HEK293 (cell line): ENCODE results near the gene ATP6V0C.
A peak's percentile ranks its signal among the peaks of the same experiment; 100 is the strongest.

ENCODE experiments used
- CTCF ChIA-PET: fragments of 350-600 bp; formaldehyde crosslinking; extraction: SDS; loops from one replicate; lab custom pipeline; 2021; ENCODE audit warnings: antibody characterized with exemption; lab: Yijun Ruan, JAX
- POLR2A ChIA-PET: fragments of 300-600 bp; formaldehyde crosslinking; extraction: SDS; loops from one replicate; lab custom pipeline; 2020; ENCODE audit warnings: antibody characterized with exemption, inconsistent platforms; lab: Yijun Ruan, JAX
- H3K27ac ChIP-seq: fragments of 200-500 bp; sonication (Bioruptor generic); 2 replicates; pipeline ENCODE4 v1.5.1; 2014; ENCODE audit warnings: low read depth, low read length, control low read depth, inconsistent platforms; ENCODE audit errors: extremely low read depth
- H3K36me3 ChIP-seq, 2 experiments: fragments of 200-500 bp in 1 of 2; sonication (Bioruptor generic) in 1 of 2; 1 replicate in 1 of 2; 2 replicates in 1 of 2; pipeline ENCODE4 v1.5.1; 2014 to 2017; ENCODE audit warnings: inconsistent platforms in 2 of 2, low read length in 2 of 2; ENCODE audit not compliant: control insufficient read depth in 2 of 2, insufficient read depth in 1 of 2
- H3K4me1 ChIP-seq: fragments of 200-500 bp; sonication (Bioruptor generic); 2 replicates; pipeline ENCODE4 v1.5.1; 2014; ENCODE audit warnings: mild to moderate bottlenecking, low read length, inconsistent platforms; ENCODE audit not compliant: control insufficient read depth, insufficient read depth
- H3K4me3 ChIP-seq: 2 replicates; pipeline ENCODE4 v1.5.1; 2011; ENCODE audit warnings: low read depth, mild to moderate bottlenecking, control low read depth, low read length, moderate library complexity
- H3K9me3 ChIP-seq: fragments of 200-500 bp; sonication (Bioruptor generic); 2 replicates; pipeline ENCODE4 v1.5.1; 2014; ENCODE audit warnings: low read depth, low read length, inconsistent platforms; ENCODE audit not compliant: control insufficient read depth, insufficient read depth
- AEBP2 ChIP-seq: fragments of 450-650 bp; formaldehyde crosslinking; IDR thresholded peaks from 2 replicates; pipeline ENCODE4 v1.5.1; 2016; ENCODE audit warnings: missing biosample characterization, missing genetic modification characterization, borderline replicate concordance
- CTCF ChIP-seq: fragments of 450-650 bp; formaldehyde crosslinking; IDR thresholded peaks from 2 replicates; pipeline ENCODE4 v1.5.1; 2016; ENCODE audit warnings: missing biosample characterization, missing genetic modification characterization
- HIC1 ChIP-seq: fragments of 450-650 bp; formaldehyde crosslinking; IDR thresholded peaks from 2 replicates; pipeline ENCODE4 v1.5.1; 2016; ENCODE audit warnings: missing biosample characterization, missing genetic modification characterization
- REPIN1 ChIP-seq: fragments of 450-650 bp; formaldehyde crosslinking; IDR thresholded peaks from 2 replicates; pipeline ENCODE4 v1.5.1; 2017; ENCODE audit warnings: missing biosample characterization, missing genetic modification characterization, low read depth
- SCRT1 ChIP-seq: fragments of 450-650 bp; formaldehyde crosslinking; IDR thresholded peaks from 2 replicates; pipeline ENCODE4 v1.5.1; 2016; ENCODE audit warnings: missing biosample characterization, missing genetic modification characterization, borderline replicate concordance
- WT1 ChIP-seq: fragments of 450-650 bp; formaldehyde crosslinking; IDR thresholded peaks from 2 replicates; pipeline ENCODE4 v1.5.1; 2016; ENCODE audit warnings: missing biosample characterization, missing genetic modification characterization
- ZBTB49 ChIP-seq: fragments of 450-650 bp; formaldehyde crosslinking; IDR thresholded peaks from 2 replicates; pipeline ENCODE4 v1.5.1; 2016; ENCODE audit warnings: missing biosample characterization, missing genetic modification characterization, low read depth
- ZFHX2 ChIP-seq: fragments of 450-650 bp; formaldehyde crosslinking; conservative IDR thresholded peaks from 2 replicates; pipeline ENCODE4 v1.5.1; 2016; ENCODE audit warnings: missing biosample characterization, missing genetic modification characterization
- ZFP41 ChIP-seq: fragments of 450-650 bp; formaldehyde crosslinking; IDR thresholded peaks from 2 replicates; pipeline ENCODE4 v1.5.1; 2016; ENCODE audit warnings: missing biosample characterization, missing genetic modification characterization, borderline replicate concordance
- ZNF174 ChIP-seq: fragments of 450-650 bp; formaldehyde crosslinking; IDR thresholded peaks from 2 replicates; pipeline ENCODE4 v1.5.0; 2017; ENCODE audit warnings: missing biosample characterization, mild to moderate bottlenecking, missing genetic modification characterization
- ZNF184 ChIP-seq: fragments of 450-650 bp; IDR thresholded peaks from 2 replicates; pipeline ENCODE4 v1.5.1; 2018; ENCODE audit warnings: missing biosample characterization, mild to moderate bottlenecking, missing genetic modification characterization
- ZNF221 ChIP-seq: fragments of 450-650 bp; formaldehyde crosslinking; IDR thresholded peaks from 2 replicates; pipeline ENCODE4 v1.5.1; 2017; ENCODE audit warnings: missing biosample characterization, missing genetic modification characterization, borderline replicate concordance
- ZNF280C ChIP-seq: fragments of 450-650 bp; formaldehyde crosslinking; IDR thresholded peaks from 2 replicates; pipeline ENCODE4 v1.5.1; 2016; ENCODE audit warnings: missing biosample characterization, missing genetic modification characterization
- ZNF426 ChIP-seq: fragments of 450-650 bp; formaldehyde crosslinking; IDR thresholded peaks from 2 replicates; pipeline ENCODE4 v1.5.1; 2017; ENCODE audit warnings: missing biosample characterization, missing genetic modification characterization, mild to moderate bottlenecking, inconsistent platforms, moderate library complexity
- ZNF433 ChIP-seq: fragments of 450-650 bp; formaldehyde crosslinking; IDR thresholded peaks from 2 replicates; pipeline ENCODE4 v1.5.1; 2016; ENCODE audit warnings: missing biosample characterization, missing genetic modification characterization, low read depth
- ZNF529 ChIP-seq: fragments of 450-650 bp; formaldehyde crosslinking; IDR thresholded peaks from 2 replicates; pipeline ENCODE4 v1.5.1; 2017; ENCODE audit warnings: missing genetic modification characterization, missing biosample characterization; ENCODE audit not compliant: insufficient replicate concordance
- ZNF544 ChIP-seq: fragments of 450-650 bp; formaldehyde crosslinking; IDR thresholded peaks from 2 replicates; pipeline ENCODE4 v1.5.0; 2017; ENCODE audit warnings: missing biosample characterization, missing genetic modification characterization
- ZNF585B ChIP-seq: fragments of 450-650 bp; formaldehyde crosslinking; IDR thresholded peaks from 2 replicates; pipeline ENCODE4 v1.5.1; 2016; ENCODE audit warnings: missing biosample characterization, missing genetic modification characterization
- ZNF600 ChIP-seq: fragments of 450-650 bp; formaldehyde crosslinking; IDR thresholded peaks from 2 replicates; pipeline ENCODE4 v1.5.1; 2016; ENCODE audit warnings: missing biosample characterization, missing genetic modification characterization

ATP6V0C gene

GRCh38 chr16:2511996-2512734, 1.6 kb upstream of the ATP6V0C start:
- no peak for TF ChIP-seq ZFHX2 (tag by site-specific recombination)
- no peak for TF ChIP-seq WT1
- no peak for TF ChIP-seq ZNF426
- no peak for TF ChIP-seq ZNF221 (tag by site-specific recombination)
- no peak for TF ChIP-seq AEBP2 (tag by site-specific recombination)
- TF ChIP-seq ZNF433 (tag by site-specific recombination), result no peak
- no peak for TF ChIP-seq ZFP41 (tag by site-specific recombination)
- TF ChIP-seq ZNF184 (tag by site-specific recombination), result no peak
- TF ChIP-seq ZNF600 (tag by site-specific recombination), result peak; percentile 89
- Histone ChIP-seq H3K4me1 (no peaks in the 10 kb centered on the region; the same call in 1 of the 2 replicates), H3K36me3 (peaks cover 0 to 11% of the 10 kb centered on the region in 2 experiments; a peak in 1 of 3 replicates), H3K9me3 (no peaks in the 10 kb centered on the region), H3K27ac (no peak overlapping the region), H3K4me3 (no peak overlapping the region)
- ChIA-PET POLR2A (no interaction called here), CTCF (interaction anchor here (0.8 to 5.6 kb wide), 3 partner anchors 11 to 38 kb away, joined by 4 to 27 read pairs (median 4); no protein-coding TSS in a partner anchor)

- ChIA-PET POLR2A (interaction anchor here (0.8 to 1.7 kb wide), 2 partner anchors 11 to 263 kb away, joined by 4 to 5 read pairs; no protein-coding TSS in a partner anchor), CTCF (interaction anchor here (0.6 to 5.6 kb wide), 4 partner anchors 11 to 195 kb away, joined by 3 to 27 read pairs (median 4); no protein-coding TSS in a partner anchor)
- H3K36me3 ChIP-seq, result peaks cover 0 to 17% of the 10 kb centered on the region in 2 experiments; a peak in 1 of 3 replicates
- no peak overlapping the region for H3K4me3 ChIP-seq
- H3K27ac ChIP-seq, result peak overlapping the region; percentile 98
- no peaks in the 10 kb centered on the region for H3K9me3 ChIP-seq
- no peaks in the 10 kb centered on the region; the same call in 1 of the 2 replicates for H3K4me1 ChIP-seq
- 0 out of 2 replicates have a peak, but pooled peaks have one; percentile 36 for TF ChIP-seq HIC1
- TF ChIP-seq REPIN1 (tag by site-specific recombination), result no peak
- TF ChIP-seq ZNF174, result no peak
- peak; percentile 72 for TF ChIP-seq ZFHX2 (tag by site-specific recombination)
- TF ChIP-seq ZNF280C (tag by site-specific recombination), result no peak
- peak; percentile 11; the same call in 1 of the 2 replicates for TF ChIP-seq CTCF (tag by site-specific recombination)
- no peak for TF ChIP-seq ZNF544
- TF ChIP-seq ZNF529 (tag by site-specific recombination), result no peak
- no peak for TF ChIP-seq ZBTB49 (tag by site-specific recombination)
- TF ChIP-seq ZNF585B (tag by site-specific recombination), result 0 out of 2 replicates have a peak, but pooled peaks have one; percentile 14
- no peak for TF ChIP-seq SCRT1 (tag by site-specific recombination)
- TF ChIP-seq WT1, result no peak
Observed at GRCh38 chr16:2512735-2513404, 882 bp upstream of the ATP6V0C start.
